RWPE2 (cell line): ENCODE results near the gene GTF3C2.

ENCODE experiments used
- ATAC-seq: fragments of 200-7000 bp; cut with Tn5 transposase; 3 replicates; pipeline ENCODE4 v1.9.1; 2021; ENCODE audit warnings: low read depth
- DNase-seq: peaks from one replicate; pipeline ENCODE4 v3.0.0-alpha.2; 2020; ENCODE audit warnings: low spot score
- H3K27ac ChIP-seq: fragments of 450-650 bp; 2 replicates; pipeline ENCODE4 v1.5.1; 2017; ENCODE audit warnings: mild to moderate bottlenecking; ENCODE audit not compliant: poor library complexity, severe bottlenecking
- H3K27me3 ChIP-seq: fragments of 250-450 bp; sonication (Bioruptor Pico); 2 replicates; pipeline ENCODE4 v1.5.1; 2021; ENCODE audit warnings: mild to moderate bottlenecking, moderate library complexity; ENCODE audit not compliant: insufficient read depth, poor library complexity, severe bottlenecking
- H3K36me3 ChIP-seq: fragments of 250-450 bp; sonication (Bioruptor Pico); 2 replicates; pipeline ENCODE4 v1.5.1; 2020; ENCODE audit warnings: low read depth, mild to moderate bottlenecking, moderate library complexity
- H3K4me1 ChIP-seq: fragments of 250-450 bp; sonication (Bioruptor Pico); 2 replicates; pipeline ENCODE4 v1.5.1; 2021; ENCODE audit warnings: mild to moderate bottlenecking, moderate library complexity; ENCODE audit not compliant: insufficient read depth, poor library complexity, severe bottlenecking
- H3K4me3 ChIP-seq: fragments of 250-450 bp; sonication (Bioruptor Pico); 2 replicates; pipeline ENCODE4 v1.5.1; 2021; ENCODE audit warnings: mild to moderate bottlenecking, moderate library complexity; ENCODE audit not compliant: severe bottlenecking
- H3K9me3 ChIP-seq: fragments of 250-450 bp; sonication (Bioruptor Pico); 2 replicates; pipeline ENCODE4 v1.5.1; 2021; ENCODE audit warnings: mild to moderate bottlenecking, moderate library complexity; ENCODE audit not compliant: severe bottlenecking
- TF ChIP-seq, protein P1 (sequence below): fragments of 450-650 bp; IDR thresholded peaks from one replicate; pipeline ENCODE4 v1.5.1; 2017; ENCODE audit warnings: mild to moderate bottlenecking, moderate library complexity; ENCODE audit not compliant: poor library complexity, severe bottlenecking

The GTF3C2 gene

DNA sequence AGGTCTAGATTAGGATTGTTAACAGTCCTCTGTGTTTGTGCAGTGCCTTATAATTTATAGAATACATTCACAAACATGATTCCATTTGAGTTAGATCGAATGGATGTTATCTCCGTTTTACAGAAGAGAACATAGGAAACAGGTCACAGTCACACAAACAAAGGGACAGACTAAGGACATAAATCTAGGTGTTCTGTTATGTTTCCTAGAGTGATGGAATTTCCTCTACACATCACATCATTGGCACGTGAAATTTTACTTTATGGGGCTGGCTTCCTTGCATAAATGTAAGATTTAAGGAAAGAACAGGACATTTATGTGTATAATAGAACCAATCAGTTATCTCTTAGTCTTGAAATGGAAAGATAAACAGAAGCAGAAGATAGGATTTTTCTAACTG, 68.0 kb downstream of the GTF3C2 start:
- Histone ChIP-seq H3K27me3 (no peaks in the 10 kb centered on the region), H3K9me3 (no peaks in the 10 kb centered on the region), H3K36me3 (no peaks in the 10 kb centered on the region), H3K4me3 (no peak overlapping the region), H3K27ac (no peak overlapping the region), H3K4me1 (peaks cover 9% of the 10 kb centered on the region)
- DNase-seq (no peak), ATAC-seq (no peak)
- TF ChIP-seq, protein P1, sequence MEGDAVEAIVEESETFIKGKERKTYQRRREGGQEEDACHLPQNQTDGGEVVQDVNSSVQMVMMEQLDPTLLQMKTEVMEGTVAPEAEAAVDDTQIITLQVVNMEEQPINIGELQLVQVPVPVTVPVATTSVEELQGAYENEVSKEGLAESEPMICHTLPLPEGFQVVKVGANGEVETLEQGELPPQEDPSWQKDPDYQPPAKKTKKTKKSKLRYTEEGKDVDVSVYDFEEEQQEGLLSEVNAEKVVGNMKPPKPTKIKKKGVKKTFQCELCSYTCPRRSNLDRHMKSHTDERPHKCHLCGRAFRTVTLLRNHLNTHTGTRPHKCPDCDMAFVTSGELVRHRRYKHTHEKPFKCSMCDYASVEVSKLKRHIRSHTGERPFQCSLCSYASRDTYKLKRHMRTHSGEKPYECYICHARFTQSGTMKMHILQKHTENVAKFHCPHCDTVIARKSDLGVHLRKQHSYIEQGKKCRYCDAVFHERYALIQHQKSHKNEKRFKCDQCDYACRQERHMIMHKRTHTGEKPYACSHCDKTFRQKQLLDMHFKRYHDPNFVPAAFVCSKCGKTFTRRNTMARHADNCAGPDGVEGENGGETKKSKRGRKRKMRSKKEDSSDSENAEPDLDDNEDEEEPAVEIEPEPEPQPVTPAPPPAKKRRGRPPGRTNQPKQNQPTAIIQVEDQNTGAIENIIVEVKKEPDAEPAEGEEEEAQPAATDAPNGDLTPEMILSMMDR: no peak

DNA sequence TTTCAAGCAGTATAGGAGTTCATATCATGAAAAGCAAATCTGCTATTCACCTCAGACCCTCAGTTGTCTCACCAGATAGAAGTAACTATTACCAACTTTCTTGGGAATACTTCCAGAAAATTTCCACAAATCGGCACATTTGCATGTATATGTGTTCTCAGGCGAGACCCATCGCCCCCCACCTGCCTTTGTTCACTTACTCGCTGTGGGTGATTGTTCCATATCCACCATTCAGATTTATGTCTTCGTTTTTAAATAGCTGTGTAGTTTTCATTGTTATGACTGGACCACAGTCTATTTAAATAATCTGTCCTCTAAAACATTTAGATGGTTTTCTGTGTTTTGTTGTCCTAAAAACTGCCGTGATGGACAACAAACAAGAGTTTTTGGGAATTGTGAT, 71.1 kb downstream of the GTF3C2 start:
- DNase-seq (no peak), ATAC-seq (no peak)
- no peaks in the 10 kb centered on the region for H3K4me1 ChIP-seq
- H3K36me3 ChIP-seq: no peaks in the 10 kb centered on the region
- H3K4me3 ChIP-seq: no peak overlapping the region
- H3K27ac ChIP-seq: no peak overlapping the region
- TF ChIP-seq, protein P1: no peak
- H3K27me3 ChIP-seq: peaks cover 6% of the 10 kb centered on the region
- H3K9me3 ChIP-seq: no peaks in the 10 kb centered on the region

DNA sequence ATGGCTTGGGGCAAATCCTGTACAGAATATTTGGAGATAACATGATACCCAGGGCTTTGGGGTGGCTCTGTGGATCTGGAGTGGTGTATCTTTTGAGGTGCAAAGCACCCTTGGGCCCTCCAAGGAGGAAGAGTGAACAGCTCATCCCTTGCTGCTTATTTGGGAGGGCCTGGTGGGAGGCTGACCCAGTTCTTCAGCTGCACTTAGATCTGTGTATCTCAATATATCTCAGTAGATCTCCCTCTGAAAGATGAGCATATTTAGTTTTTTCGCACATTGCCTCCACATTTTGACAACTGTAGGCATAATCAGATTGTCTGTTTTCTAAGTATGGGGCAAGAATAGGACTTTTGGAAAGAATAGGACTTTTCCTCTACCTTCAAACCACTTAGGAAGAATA, 71.6 kb downstream of the GTF3C2 start:
- H3K4me1 ChIP-seq: no peaks in the 10 kb centered on the region
- ATAC-seq: no peak
- TF ChIP-seq, protein P1: no peak
- H3K9me3 ChIP-seq: no peaks in the 10 kb centered on the region
- no peak overlapping the region for H3K27ac ChIP-seq
- H3K4me3 ChIP-seq: no peak overlapping the region
- H3K27me3 ChIP-seq: peaks cover 6% of the 10 kb centered on the region
- no peaks in the 10 kb centered on the region for H3K36me3 ChIP-seq
- no peak for DNase-seq

DNA sequence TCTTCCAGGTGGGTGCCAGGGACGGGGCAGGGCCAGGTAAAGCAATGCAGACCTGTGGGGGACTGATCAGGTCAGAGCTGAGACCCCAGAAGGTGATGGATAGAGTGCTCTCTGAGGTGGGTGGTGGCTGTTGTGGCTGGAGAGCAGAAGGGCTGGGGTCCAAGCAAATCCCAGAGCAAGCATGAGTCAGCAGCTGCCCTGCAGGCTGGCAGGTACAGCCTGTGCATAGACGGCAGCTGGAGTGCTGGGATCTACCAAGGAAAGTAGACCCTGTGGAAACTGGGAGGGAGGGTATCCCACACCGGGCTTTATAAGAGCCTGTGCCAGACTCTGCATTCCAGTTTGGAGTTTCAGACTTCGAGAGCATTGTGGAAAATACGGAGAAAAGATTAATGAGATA, 73.7 kb downstream of the GTF3C2 start:
- DNase-seq (no peak), ATAC-seq (no peak; the same call in 2 of the 3 replicates)
- Histone ChIP-seq H3K36me3 (no peaks in the 10 kb centered on the region), H3K4me3 (no peak overlapping the region), H3K4me1 (no peaks in the 10 kb centered on the region), H3K27me3 (peaks cover 6% of the 10 kb centered on the region), H3K9me3 (no peaks in the 10 kb centered on the region), H3K27ac (no peak overlapping the region)
- TF ChIP-seq, protein P1: no peak

DNA sequence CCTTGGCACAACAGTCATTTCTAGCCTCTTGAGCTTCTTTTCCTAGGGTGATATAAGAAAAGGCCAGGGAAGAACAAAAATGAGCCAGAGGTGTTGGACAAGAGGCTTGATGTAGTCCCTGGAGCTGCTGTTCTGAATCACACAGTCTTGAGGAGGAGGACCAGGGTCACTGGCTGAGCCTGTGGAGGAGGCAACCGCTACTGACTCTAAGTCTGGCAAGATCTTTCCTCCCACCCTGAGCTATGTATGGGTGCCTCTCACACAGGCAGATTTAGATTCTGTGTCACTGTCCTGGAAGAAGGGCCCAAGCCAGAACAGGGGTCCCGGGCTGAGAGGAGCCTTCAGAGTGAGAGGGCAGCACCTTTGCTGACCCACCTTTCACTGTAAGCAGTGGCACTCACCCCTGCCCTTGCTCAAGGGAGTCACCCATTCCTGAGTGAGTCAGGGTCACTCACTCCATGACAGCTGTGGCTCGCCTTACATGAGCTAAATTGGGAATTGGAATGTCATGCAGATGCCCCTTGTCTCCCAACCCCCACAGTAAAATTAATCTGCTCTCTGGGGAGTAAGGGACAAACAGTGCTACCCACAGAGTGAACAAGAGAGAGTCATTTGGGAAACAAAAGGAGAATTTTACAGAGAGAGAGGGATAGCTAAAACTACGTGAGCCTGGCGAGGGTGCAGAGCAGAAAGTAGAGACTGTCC, 74.6 kb downstream of the GTF3C2 start, which contains the start of gene TRIM54:
Gene TRIM54 (plus strand): TSS at position 575 of the 705 bp plus-strand sequence. CDS start 303 bp downstream, outside the sequence.
- ATAC-seq (no peak), DNase-seq (no peak)
- TF ChIP-seq, protein P1: no peak
- H3K27me3 ChIP-seq: peaks cover 6% of the 10 kb centered on the region
- H3K9me3 ChIP-seq: no peaks in the 10 kb centered on the region
- H3K4me3 ChIP-seq: no peak within 1 kb of the TSS
- no peak within 1 kb of the TSS for H3K27ac ChIP-seq
- H3K4me1 ChIP-seq: no peaks in the 10 kb centered on the region
- H3K36me3 ChIP-seq: no peaks in the 10 kb centered on the region
